T-helper 1 cell treated with Interleukin-12 subunit alpha and Interleukin-12 subunit beta and Interleukin-4 antibody, amounts not matched to agents 30 μg/mL and 1 μg/mL, for 36 hours (primary cell): ENCODE data around the gene ACER1.
"Not testable (repeated sequence)": the region's sequence is repeated elsewhere in the genome, so short reads cannot be mapped to it uniquely, and the experiment has no call there.

ENCODE experiments used
- H3K27ac Mint-ChIP-seq: one replicate; pipeline ENCODE4 v1.8.0; 2021; ENCODE audit warnings: mild to moderate bottlenecking, mixed read lengths
- H3K27me3 Mint-ChIP-seq: one replicate; pipeline ENCODE4 v1.8.0; 2021; ENCODE audit warnings: low read depth, mixed read lengths
- H3K36me3 Mint-ChIP-seq: one replicate; pipeline ENCODE4 v1.8.0; 2021; ENCODE audit warnings: low read depth, mixed read lengths
- H3K4me1 Mint-ChIP-seq: one replicate; pipeline ENCODE4 v1.8.0; 2021; ENCODE audit warnings: low read depth, mixed read lengths
- H3K4me3 Mint-ChIP-seq: one replicate; pipeline ENCODE4 v1.8.0; 2021; ENCODE audit warnings: mild to moderate bottlenecking, moderate library complexity, mixed read lengths
- H3K9me3 Mint-ChIP-seq: one replicate; pipeline ENCODE4 v1.8.0; 2021; ENCODE audit warnings: mixed read lengths

ACER1 gene

DNA sequence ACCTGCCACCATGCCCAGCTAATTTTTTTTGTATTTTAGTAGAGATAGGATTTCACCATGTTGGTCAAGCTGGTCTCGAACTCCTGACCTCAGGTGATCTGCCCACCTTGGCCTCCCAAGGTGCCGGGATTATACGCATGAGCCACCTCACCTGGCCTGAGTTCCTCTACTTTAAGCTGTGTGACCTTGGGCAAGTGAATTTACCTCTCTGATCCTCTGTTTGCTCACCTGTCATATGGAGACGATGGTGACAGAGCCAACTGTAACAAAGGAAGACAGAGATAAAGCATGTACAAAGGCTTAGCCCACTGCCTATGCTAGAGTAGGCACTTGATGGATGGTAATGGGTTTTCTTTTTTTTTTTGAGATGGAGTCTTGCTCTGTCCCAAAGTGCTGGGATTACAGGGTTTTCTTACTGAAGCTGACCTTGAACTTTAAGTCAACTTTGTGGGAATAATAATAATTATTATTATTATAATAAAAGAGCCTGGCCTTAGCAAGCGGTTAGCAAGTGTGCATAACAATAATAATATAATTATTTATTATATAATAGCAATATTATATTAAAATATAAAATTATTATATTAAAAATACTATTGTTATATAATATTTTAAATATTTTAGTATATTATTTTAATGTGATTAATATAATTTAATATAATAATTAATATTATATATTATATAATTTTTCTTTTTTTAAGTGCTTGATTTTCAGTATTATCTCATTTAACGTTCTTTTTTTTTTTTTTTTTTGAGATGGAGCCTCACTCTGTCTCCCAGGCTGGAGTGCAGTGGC is 1.3 kb upstream of the ACER1 start:
- H3K27me3 Mint-ChIP-seq, result no peaks in the 10 kb centered on the region
- no peak overlapping the region for H3K27ac Mint-ChIP-seq
- H3K9me3 Mint-ChIP-seq, result no peaks in the 10 kb centered on the region
- no peaks in the 10 kb centered on the region for H3K4me1 Mint-ChIP-seq
- no peaks in the 10 kb centered on the region for H3K36me3 Mint-ChIP-seq
- no peak overlapping the region for H3K4me3 Mint-ChIP-seq

- H3K4me3 Mint-ChIP-seq, result no peak overlapping the region
- H3K4me1 Mint-ChIP-seq, result no peaks in the 10 kb centered on the region
Observed at GRCh38 chr19:6326815-6327214, 6.6 kb downstream of the ACER1 start.

DNA sequence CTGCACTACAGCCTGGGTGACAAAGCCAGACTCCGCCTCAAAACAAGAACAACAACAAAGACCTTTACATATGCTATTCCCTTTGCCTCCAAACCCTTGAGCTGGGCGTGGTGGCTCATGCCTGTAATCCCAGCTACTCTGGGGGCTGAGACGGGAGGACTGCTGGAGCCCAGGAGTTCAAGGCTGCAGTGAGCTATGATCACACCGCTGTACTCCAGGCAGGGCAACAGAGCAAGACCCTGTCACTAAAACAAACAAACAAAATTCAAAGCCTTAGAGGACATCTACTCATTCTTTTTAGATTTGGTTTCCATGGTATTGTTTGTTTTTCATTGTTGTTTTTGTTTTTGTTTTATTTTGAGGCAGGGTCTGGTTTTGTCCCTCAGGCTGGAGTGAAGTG is 7.8 kb downstream of the ACER1 start:
- Mint-ChIP-seq H3K4me3 (no peak overlapping the region), H3K36me3 (no peaks in the 10 kb centered on the region), H3K27ac (no peak overlapping the region), H3K27me3 (no peaks in the 10 kb centered on the region), H3K4me1 (no peaks in the 10 kb centered on the region), H3K9me3 (no peaks in the 10 kb centered on the region)

More at GRCh38 chr19:6326815-6327214, 6.6 kb downstream of the ACER1 start:
- Mint-ChIP-seq H3K27me3 (no peaks in the 10 kb centered on the region), H3K27ac (no peak overlapping the region), H3K36me3 (no peaks in the 10 kb centered on the region), H3K9me3 (no peaks in the 10 kb centered on the region)

- Mint-ChIP-seq H3K27ac (no peak overlapping the region), H3K27me3 (no peaks in the 10 kb centered on the region), H3K9me3 (no peaks in the 10 kb centered on the region), H3K36me3 (no peaks in the 10 kb centered on the region), H3K4me3 (no peak overlapping the region), H3K4me1 (no peaks in the 10 kb centered on the region)
Observed at GRCh38 chr19:6324757-6325156, 8.7 kb downstream of the ACER1 start.

DNA sequence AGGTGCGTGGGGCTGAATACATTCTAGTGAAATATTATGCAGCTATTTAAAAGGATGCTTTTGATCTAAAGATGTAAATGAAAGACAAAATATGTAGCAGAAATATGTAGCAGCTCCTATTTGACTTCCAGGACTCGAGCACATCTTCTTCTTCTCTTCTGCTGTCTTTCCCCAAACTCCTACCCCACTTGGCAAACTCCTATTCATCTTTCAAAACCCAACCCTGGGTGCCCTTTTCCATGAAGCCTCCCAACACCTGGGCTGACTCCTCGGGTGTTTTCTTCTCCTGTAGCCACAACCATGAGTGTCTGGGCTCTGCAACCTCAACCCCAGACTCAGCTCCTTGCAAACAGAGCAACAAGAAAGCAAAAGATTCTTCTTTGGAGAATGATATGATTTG is 11.1 kb downstream of the ACER1 start:
- no peak overlapping the region for H3K4me3 Mint-ChIP-seq
- no peaks in the 10 kb centered on the region for H3K27me3 Mint-ChIP-seq
- no peaks in the 10 kb centered on the region for H3K9me3 Mint-ChIP-seq
- H3K36me3 Mint-ChIP-seq, result no peaks in the 10 kb centered on the region
- no peaks in the 10 kb centered on the region for H3K4me1 Mint-ChIP-seq
- no peak overlapping the region for H3K27ac Mint-ChIP-seq

DNA sequence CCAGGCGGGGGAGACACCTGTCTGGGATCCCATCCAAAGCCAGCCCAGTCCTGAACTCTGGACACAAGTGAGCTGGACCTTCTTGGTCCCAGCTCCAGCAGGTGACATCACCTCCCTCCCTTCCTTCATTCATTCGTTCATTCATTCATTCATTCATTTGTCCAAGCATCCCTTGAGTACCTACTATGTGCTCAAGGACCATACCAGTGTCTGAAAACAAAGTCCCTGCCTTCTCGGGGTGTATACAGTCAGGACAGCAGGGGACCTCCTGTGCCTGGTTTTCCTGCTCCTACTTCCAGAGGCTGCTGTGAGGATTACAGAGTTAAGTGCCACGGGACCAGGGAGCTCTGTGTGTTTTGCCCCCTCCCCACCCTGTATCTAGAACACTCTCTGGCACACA is 14.0 kb downstream of the ACER1 start:
- H3K9me3 Mint-ChIP-seq, result no peaks in the 10 kb centered on the region
- no peaks in the 10 kb centered on the region for H3K36me3 Mint-ChIP-seq
- no peak overlapping the region for H3K27ac Mint-ChIP-seq
- no peaks in the 10 kb centered on the region for H3K27me3 Mint-ChIP-seq
- H3K4me1 Mint-ChIP-seq, result no peaks in the 10 kb centered on the region
- no peak overlapping the region for H3K4me3 Mint-ChIP-seq

GRCh38 chr19:6318772-6319171 is 14.6 kb downstream of the ACER1 start:
- no peak overlapping the region for H3K4me3 Mint-ChIP-seq
- H3K9me3 Mint-ChIP-seq, result no peaks in the 10 kb centered on the region
- no peaks in the 10 kb centered on the region for H3K36me3 Mint-ChIP-seq
- H3K4me1 Mint-ChIP-seq, result no peaks in the 10 kb centered on the region
- H3K27ac Mint-ChIP-seq, result no peak overlapping the region
- H3K27me3 Mint-ChIP-seq, result no peaks in the 10 kb centered on the region

- not testable (repeated sequence) for H3K4me1 Mint-ChIP-seq, H3K27me3 Mint-ChIP-seq, H3K4me3 Mint-ChIP-seq, H3K9me3 Mint-ChIP-seq, H3K36me3 Mint-ChIP-seq, H3K27ac Mint-ChIP-seq
Observed at GRCh38 chr19:6315646-6316045, 17.8 kb downstream of the ACER1 start.

- Mint-ChIP-seq H3K4me3 (no peak overlapping the region), H3K27me3 (no peaks in the 10 kb centered on the region), H3K36me3 (no peaks in the 10 kb centered on the region), H3K27ac (no peak overlapping the region), H3K4me1 (no peaks in the 10 kb centered on the region), H3K9me3 (no peaks in the 10 kb centered on the region)
Observed at GRCh38 chr19:6313398-6313969, 19.9 kb downstream of the ACER1 start.

GRCh38 chr19:6312018-6312417 is 21.4 kb downstream of the ACER1 start:
- Mint-ChIP-seq H3K36me3 (no peaks in the 10 kb centered on the region), H3K4me3 (no peak overlapping the region), H3K9me3 (no peaks in the 10 kb centered on the region), H3K4me1 (no peaks in the 10 kb centered on the region), H3K27me3 (no peaks in the 10 kb centered on the region), H3K27ac (no peak overlapping the region)

DNA sequence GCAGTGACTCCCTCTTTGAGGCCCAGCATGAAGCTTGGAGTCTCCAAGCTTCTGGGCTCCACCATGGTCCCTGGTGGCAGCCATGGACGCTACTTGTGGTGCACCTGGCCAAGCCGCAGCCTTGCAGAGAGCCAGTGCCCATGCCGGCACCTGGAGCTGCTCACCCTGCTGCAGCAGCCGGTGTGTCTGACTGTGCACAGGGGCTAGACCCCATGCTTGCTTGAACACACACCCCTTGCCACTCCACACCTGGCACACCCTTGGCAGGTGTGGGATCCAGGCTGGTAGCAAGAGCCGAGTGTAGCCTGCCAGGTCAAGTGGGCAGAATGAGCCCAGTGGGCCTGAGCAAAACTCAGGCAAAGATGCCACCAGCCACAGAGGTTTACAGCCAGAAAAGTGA is 35.0 kb downstream of the ACER1 start:
- Mint-ChIP-seq H3K4me1 (peaks cover 2% of the 10 kb centered on the region), H3K27me3 (no peaks in the 10 kb centered on the region), H3K36me3 (no peaks in the 10 kb centered on the region), H3K27ac (no peak overlapping the region), H3K9me3 (peaks cover 15% of the 10 kb centered on the region), H3K4me3 (no peak overlapping the region)

DNA sequence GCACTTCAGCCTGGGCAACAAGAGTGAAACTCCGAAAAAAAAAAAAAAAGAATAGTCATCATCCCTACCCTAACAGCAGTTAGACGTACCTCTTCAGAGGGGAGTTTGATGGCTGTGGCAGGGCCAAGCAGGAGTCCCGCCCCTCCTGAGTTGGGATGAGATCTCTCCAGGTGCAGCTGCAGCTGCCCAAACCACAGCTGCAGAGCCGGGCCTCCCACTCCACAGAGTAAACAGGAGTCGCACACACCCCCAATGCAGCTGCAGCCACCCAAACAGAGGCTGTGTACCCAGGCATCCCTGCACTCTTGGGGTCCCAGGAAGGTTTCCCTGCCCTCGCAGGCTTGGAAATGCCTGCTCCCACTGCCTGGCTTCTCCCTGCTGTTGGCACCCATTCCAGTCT is 36.2 kb downstream of the ACER1 start:
- Mint-ChIP-seq H3K4me3 (no peak overlapping the region), H3K27me3 (no peaks in the 10 kb centered on the region), H3K27ac (no peak overlapping the region), H3K4me1 (peaks cover 2% of the 10 kb centered on the region), H3K9me3 (peaks cover 20% of the 10 kb centered on the region), H3K36me3 (no peaks in the 10 kb centered on the region)

- Mint-ChIP-seq H3K4me1 (no peaks in the 10 kb centered on the region), H3K27ac (no peak overlapping the region), H3K9me3 (peaks cover 55% of the 10 kb centered on the region), H3K4me3 (no peak overlapping the region), H3K27me3 (no peaks in the 10 kb centered on the region), H3K36me3 (peaks cover 4% of the 10 kb centered on the region)
Observed at GRCh38 chr19:6292006-6292405, 41.4 kb downstream of the ACER1 start.

GRCh38 chr19:6288737-6289136 is 44.7 kb downstream of the ACER1 start:
- no peak overlapping the region for H3K27ac Mint-ChIP-seq
- H3K36me3 Mint-ChIP-seq, result peaks cover 4% of the 10 kb centered on the region
- H3K9me3 Mint-ChIP-seq, result peaks cover 40% of the 10 kb centered on the region
- H3K4me1 Mint-ChIP-seq, result no peaks in the 10 kb centered on the region
- no peak overlapping the region for H3K4me3 Mint-ChIP-seq
- no peaks in the 10 kb centered on the region for H3K27me3 Mint-ChIP-seq

DNA sequence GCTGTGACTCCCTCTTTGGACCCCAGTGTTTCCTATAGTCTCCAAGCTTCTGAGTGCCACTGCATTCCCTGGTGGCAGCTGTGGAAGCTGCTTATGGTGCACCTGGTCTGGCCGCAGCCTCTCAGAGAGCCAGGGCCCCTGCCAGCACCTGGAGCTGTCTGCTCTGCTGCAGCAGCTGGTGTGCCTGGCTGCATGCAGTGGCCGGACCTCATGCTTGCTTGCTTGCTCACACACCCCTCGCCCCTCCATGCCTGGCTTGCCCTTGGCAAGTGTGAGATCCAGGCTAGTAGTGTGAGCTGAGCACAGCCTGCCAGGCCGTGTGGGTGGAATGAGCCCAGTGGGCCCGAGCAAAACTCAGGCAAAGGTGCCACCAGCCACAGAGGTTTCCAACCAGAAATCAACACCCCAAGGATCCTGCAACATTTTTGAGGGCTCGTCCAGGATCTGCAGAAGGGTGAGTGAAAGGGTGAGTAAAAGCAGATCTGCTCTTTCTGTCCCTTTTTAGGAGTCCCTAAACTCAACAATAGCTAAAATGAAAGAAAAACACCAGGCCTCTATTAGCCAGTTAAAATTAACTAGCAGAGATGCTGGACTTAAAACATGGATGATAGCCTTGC is 46.0 kb downstream of the ACER1 start:
- Mint-ChIP-seq H3K27ac (no peak overlapping the region), H3K4me1 (no peaks in the 10 kb centered on the region), H3K27me3 (no peaks in the 10 kb centered on the region), H3K4me3 (no peak overlapping the region), H3K9me3 (peaks cover 36% of the 10 kb centered on the region), H3K36me3 (peaks cover 4% of the 10 kb centered on the region)
